ENCODE measurements around the gene SMYD4.
A peak's percentile ranks its signal among the peaks of the same experiment; 100 is the strongest.
"Not testable (repeated sequence)": the region's sequence is repeated elsewhere in the genome, so short reads cannot be mapped to it uniquely, and the experiment has no call there.

Gene SMYD4

DNA sequence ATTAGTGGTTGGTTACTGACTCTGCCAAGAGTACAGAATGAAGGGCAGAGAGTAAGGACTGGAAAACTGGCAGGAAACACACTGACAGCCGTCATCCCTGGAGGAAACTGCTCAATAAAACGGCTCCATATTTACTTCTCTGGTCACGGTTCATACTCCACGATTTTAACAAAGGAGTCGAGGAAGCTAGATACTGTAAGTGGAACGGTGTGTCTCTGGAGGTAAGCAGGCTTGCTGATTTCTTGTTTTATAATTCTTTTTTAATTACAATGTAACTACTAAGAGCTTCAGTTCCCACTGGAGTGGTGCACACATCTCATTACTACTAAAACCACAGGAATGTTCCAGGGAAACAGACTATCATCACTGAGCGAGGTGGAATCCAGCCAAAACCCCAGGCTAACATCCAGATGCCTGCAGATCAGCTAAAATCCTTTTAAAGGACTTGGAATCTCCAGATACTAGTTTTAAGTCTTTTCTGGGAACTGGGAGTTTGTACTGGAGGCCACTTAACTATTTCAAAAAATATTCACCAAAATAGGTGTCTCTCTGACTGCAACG, 50.1 kb downstream of the SMYD4 start:
- no peak for DNase-seq

DNA sequence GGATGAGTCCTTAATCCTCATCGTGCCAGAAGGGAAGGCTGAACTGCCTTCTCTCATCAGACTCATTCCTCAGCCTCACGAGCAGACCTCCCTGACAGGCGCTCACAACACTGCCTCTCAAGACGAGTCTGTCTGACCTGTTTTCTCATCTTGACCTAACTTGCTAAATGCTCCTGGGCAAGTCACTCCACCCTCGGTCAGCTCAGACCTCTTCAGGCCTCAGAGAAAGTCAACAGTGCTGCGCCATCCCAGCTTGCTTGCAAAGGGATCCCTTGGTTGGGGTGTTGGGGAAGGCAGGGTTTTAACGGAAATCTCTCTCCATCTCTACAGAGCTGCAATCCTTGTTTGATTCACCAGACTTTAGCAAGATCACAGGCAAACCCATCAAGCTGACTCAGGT, 52.8 kb downstream of the SMYD4 start:
- no peak for DNase-seq

DNA sequence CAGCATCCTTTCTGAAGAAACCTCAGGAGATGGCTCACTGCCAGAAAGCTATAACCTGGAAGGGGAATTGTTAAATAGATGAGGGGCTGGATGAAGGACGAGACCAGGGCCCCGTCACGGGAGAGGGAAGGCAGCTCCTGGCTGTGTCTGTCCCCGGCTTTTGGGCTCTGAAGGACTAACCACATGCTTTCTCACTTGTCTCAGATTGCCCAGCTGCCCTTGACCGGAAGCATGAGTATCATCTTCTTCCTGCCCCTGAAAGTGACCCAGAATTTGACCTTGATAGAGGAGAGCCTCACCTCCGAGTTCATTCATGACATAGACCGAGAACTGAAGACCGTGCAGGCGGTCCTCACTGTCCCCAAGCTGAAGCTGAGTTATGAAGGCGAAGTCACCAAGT, 53.4 kb downstream of the SMYD4 start:
- DNase-seq: no peak

DNA sequence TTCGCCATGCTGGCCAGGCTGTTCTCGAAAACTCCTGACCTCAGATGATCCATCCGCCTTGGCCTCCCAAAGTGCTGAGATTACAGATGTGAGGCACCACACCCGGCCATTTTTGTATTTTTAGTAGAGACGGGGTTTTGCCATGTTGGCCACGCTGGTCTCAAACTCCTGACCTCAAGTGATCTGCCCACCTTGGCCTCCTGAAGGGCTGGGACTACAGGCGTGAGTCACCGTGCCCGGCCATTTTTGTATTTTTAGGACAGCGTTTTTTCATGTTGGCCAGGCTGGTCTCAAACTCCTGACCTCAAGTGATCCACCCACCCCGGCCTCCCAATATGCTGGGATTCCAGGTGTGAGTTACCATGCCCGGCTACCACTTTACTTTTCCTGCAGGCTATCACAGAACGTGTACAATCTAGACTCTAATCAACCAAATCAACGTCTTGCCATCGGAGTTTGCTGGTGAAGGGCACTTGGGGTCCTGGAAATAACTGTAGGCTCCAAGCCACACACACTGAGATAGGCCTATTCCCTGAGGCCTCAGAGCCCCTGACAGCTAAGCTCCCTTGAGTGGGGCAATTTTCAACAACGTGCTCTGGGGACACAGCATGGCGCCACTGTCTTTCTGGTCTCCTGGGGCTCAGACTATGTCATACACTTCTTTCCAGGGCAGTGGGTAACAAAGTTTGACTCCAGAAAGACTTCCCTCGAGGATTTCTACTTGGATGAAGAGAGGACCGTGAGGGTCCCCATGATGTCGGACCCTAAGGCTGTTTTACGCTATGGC, 55.1 kb downstream of the SMYD4 start:
- DNase-seq: no peak

DNA sequence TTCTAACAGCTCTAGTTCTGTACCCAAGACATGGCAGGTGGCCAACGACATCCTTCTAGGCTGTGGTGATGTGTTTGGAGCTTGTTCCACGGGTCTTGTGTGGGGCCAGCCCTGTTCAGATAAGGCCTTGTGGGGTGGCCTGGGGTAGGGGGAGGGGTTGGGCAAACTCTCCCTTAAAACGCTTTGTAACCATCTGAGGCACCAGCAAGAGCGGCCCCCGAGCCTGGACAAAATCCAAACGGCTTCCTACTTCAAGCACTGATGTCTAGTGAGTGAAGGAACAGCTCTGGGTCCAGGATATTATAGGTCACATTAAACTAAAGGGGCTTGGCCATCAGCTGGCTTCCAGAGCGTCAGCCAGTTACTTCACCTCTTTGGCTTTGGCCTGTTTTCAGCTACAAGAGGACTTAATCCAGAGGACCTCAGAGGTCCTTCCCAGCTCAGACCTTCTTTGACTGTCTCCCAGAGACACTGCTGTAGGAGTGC, 56.0 kb downstream of the SMYD4 start:
- no peak for DNase-seq

DNA sequence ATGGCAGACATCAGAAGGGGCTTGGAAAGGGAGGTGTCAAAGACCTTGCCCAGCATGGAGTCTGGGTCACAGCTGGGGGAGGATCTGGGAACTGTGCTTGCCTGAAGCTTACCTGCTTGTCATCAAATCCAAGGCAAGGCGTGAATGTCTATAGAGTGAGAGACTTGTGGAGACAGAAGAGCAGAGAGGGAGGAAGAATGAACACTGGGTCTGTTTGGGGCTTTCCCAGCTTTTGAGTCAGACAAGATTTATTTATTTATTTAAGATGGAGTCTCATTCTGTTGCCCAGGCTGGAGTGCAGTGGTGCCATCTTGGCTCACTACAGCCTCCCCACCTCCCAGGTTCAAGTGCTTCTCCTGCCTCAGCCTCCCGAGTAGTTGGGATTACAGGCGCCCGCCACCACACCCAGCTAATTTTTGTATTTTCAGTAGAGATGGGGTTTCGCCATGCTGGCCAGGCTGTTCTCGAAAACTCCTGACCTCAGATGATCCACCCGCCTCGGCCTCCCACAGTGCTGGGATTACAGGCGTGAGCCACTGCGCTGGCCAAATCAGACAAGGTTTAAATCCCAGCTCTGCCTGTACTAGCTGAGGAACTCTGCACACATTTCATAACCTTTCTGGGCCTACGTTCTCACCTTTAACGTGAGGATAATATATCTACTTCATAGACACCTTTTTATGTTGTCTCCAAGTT, 56.6 kb downstream of the SMYD4 start:
- not testable (repeated sequence) for DNase-seq

DNA sequence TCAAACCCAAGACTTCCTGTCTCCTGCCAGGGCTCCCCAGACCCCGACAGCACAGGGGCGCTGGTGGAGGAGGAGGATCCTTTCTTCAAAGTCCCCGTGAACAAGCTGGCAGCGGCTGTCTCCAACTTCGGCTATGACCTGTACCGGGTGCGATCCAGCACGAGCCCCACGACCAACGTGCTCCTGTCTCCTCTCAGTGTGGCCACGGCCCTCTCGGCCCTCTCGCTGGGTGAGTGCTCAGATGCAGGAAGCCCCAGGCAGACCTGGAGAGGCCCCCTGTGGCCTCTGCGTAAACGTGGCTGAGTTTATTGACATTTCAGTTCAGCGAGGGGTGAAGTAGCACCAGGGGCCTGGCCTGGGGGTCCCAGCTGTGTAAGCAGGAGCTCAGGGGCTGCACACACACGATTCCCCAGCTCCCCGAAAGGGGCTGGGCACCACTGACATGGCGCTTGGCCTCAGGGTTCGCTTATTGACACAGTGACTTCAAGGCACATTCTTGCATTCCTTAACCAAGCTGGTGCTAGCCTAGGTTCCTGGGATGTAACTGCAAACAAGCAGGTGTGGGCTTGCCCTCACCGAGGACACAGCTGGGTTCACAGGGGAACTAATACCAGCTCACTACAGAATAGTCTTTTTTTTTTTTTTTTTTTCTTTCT, 59.8 kb downstream of the SMYD4 start:
- no peak for DNase-seq

DNA sequence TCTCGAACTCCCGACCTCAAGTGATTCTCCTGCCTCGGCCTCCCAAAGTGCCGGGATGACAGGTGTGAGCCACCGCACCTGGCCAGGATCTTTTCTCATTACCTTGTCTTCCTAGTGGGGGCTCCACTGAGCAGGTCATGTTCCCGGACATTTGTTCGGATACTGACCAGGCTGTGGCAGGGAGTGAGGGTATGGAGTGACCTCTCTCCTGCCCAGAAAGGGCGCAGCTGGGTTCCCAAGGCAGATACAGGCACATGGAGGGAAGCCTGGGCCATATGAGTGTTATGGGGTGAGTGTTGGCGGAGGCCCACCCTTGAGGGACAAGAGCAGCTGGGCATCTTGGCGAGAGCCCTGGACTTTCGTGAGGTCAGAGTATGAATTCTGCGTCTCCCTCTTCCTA, 62.3 kb downstream of the SMYD4 start:
- no peak for DNase-seq

DNA sequence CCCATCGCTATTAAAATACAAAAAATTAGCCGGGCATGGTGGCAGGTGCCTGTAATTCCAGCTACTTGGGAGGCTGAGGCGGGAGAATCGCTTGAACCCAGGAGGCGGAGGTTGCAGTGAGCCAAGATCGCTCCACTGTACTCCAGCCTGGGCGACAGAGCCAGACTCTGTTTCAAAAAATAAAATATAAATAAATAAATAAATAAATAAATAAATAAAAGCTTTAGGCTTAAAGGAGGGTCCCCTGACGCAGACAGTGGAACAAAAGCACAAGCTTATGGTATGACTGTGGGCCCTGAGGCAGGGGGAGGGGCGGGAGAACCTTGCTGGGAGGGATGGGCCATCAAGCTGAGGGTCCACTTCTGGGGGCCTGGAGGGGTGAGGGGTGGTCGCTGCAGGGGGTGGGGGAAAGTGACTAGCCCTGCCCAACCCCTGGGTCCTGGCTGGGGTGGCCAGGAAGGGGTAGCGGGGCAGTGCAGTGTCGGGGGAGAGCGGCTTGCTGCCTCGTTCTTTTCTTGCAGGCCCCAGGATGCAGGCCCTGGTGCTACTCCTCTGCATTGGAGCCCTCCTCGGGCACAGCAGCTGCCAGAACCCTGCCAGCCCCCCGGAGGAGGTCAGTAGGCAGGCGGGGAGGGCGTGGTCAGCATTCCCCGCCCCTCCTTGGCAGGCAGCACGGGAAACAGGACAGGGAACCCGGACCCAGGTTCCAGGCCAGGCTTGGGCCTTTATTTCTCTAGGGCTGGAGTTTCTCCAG, 63.1 kb downstream of the SMYD4 start:
- no peak for DNase-seq

DNA sequence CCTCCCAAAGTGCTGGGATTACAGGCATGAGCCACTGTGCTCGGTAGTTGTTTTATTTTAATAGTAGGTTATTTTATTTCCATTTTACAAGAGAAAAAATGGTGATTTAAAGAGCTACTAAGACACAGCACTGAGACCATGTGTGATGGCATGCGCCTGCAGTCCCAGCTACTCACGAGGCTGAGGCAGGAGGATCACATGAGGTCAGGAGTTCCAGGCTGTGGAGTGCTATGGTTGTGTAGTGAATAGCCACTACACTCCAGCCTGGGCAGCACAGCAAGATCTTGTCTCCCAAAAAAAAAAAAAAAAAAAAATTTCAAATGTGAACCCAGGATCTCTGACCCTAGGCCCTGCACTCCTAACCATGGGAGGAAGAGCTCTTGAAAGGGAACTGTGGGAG, 64.1 kb downstream of the SMYD4 start:
- no peak for DNase-seq

DNA sequence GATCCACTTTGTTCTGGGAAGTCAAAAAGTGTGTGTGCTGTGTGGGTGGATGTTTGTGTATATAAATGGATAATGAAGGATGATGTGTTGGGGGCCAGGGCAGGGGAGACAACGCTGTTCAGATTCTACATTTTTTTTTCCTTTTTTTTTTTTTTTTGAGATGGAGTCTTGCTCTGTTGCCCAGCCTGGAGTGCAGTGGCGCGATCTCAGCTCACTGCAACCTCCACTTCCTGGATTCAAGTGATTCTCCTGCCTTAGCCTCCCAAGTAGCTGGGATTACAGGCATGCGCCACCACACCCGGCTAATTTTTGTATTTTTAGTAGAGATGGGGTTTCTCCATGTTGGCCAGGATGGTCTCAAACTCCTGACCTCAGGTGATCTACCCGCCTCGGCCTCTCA, 65.0 kb downstream of the SMYD4 start:
- DNase-seq: not testable (repeated sequence)

DNA sequence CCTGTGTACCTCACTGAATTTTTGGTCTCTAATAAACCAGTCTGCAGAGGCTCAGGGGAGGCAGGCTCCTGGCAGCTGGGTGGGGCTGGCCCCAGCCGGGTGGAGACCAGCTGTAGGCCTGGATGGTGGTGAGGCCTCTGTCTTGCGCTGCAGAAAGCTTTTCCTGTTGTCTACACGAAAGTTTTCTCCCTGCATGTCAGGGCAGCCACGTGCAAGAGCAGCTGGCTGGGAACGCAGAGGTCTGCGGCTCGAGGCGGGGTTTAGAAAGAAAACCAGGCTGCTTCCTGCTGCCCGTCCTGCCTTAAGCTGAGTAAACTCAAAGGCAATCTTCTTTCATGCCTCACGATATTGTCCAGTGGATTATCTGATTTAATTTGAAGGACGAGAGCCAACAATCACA, 65.4 kb downstream of the SMYD4 start:
- peak; percentile 65 for DNase-seq

DNA sequence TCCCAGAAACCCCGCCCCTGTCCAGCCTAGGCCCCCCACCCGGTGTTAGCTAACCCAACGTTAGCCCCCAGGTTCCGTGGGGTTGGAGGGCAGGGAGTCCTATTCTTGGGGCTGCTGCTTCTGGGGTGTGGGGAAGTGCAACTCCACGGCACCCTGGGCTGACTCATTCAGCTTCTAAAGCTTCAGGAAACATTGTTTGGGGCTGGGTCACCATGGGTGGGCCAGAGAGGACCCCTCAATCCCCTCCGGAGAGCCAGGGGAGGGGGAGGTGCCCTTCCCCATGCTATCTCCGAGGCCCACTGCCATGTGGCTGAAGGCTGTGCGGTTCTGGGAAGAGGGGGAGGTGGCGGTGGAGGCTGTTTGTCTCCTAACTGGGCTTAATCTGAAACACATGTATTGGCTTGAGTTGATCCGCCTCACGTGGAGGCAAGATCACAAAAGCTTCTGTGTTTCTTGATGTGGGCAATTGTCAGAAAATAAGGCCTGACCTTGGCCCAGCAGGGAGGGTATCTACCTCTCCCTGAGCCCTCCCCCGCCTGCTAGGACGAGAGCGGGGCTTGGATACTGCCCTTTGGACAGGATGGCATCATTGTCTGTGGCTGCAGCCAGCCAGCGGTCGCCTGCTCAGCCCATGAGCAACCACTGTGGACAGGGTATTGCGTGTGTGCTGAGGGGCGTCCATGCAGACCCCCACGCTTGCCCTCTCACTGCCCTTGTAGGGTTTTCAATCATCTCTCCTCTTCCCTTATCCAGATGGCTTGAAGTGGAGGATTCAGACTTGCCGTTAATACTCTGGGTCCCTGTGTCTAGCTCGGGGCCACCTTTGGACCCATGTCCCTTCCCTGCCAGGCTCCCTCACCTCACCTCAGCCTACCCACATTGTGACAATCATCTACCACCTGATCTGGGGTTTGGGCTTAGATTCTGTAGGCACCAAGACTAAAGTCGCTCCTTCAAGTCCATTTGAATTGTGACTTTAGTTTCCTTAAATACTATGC, 66.5 kb downstream of the SMYD4 start:
- DNase-seq: no peak

DNA sequence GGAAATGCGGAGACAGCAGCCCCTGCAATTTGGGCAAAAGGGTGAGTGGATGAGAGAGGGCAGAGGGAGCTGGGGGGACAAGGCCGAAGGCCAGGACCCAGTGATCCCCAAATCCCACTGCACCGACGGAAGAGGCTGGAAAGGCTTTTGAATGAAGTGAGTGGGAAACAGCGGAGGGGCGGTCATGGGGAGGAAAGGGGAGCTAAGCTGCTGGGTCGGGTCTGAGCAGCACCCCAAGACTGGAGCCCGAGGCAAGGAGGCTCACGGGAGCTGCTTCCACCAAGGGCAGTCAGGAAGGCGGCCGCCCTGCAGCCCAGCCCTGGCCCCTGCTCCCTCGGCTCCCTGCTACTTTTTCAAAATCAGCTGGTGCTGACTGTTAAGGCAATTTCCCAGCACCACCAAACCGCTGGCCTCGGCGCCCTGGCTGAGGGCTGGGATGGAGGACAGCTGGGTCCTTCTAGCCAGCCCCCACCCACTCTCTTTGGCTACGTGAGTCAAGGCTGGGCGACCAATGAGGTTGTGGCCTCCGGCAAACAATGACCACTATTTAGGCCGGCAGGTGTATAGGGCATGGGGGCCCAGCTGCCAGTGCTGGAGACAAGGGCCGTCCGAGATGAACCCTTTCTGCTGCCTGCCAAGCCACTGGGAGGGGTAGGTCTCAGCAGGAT, 67.3 kb downstream of the SMYD4 start:
- DNase-seq: no peak

DNA sequence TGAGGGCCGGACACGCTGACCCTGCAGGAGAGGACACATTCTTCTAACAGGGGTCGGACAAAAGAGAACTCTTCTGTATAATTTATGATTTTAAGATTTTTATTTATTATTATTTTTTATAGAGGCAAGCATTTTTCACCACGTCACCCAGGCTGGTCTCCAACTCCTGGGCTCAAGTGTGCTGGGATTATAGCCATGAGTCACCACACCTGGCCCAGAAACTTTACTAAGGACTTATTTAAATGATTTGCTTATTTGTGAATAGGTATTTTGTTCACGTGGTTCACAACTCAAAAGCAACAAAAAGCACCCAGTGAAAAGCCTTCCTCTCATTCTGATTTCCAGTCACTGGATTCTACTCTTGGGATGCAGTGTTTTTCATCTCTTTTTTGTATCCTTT, 70.2 kb downstream of the SMYD4 start:
- DNase-seq: no peak

DNA sequence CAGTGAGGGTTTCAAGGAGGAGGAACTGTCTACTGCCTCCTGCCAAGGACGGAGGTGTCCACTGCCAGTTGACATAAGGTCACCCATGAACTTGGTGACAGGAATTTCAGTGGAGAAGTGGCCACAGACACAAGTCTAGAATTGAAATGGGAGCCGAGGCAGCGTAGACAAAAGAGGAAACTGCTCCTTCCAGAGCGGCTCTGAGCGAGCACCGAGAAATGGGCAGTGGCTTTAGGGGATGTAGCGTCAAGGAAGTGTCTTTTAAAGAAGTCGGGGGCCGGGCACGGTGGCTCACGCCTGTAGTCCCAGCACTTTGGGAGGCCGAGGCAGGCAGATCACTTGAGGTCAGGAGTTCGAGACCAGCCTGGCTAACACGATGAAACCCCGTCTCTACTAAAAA, 70.9 kb downstream of the SMYD4 start:
- no peak for DNase-seq

DNA sequence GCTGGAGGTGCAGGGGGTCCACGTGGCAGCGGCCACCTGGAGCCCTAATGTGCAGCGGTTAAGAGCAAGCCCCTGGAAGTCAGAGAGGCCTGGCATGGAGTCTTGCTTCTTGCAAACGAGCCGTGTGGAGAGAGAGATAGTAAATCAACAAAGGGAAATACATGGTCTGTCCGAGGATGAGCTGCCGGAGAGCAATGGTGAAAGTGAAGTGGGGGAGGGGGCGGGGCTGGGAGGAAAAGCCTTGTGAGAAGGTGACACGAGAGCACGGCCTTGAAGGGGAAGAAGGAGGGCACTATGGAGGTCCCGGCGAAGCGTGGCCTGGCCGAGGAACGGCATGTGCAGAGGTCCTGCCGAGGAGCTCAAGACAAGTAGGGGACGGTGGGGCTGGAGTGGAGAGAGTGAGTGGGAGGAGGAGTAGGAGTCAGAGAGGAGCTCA, 73.9 kb downstream of the SMYD4 start:
- DNase-seq: no peak

DNA sequence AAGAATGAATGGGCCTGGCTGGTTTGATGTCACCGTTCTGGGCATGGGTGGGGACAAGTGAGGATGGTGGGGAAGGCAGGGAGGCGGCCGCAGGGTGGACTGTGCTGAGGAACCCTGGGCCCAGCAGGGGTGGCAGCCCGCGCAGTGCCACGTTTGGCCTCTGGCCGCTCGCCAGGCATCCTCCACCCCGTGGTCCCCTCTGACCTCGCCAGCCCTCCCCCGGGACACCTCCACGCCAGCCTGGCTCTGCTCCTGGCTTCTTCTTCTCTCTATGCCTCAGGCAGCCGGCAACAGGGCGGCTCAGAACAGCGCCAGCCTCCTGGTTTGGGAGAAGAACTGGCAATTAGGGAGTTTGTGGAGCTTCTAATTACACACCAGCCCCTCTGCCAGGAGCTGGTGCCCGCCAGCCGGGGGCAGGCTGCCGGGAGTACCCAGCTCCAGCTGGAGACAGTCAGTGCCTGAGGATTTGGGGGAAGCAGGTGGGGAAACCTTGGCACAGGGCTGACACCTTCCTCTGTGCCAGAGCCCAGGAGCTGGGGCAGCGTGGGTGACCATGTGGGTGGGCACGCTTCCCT, 74.4 kb downstream of the SMYD4 start:
- DNase-seq: no peak

DNA sequence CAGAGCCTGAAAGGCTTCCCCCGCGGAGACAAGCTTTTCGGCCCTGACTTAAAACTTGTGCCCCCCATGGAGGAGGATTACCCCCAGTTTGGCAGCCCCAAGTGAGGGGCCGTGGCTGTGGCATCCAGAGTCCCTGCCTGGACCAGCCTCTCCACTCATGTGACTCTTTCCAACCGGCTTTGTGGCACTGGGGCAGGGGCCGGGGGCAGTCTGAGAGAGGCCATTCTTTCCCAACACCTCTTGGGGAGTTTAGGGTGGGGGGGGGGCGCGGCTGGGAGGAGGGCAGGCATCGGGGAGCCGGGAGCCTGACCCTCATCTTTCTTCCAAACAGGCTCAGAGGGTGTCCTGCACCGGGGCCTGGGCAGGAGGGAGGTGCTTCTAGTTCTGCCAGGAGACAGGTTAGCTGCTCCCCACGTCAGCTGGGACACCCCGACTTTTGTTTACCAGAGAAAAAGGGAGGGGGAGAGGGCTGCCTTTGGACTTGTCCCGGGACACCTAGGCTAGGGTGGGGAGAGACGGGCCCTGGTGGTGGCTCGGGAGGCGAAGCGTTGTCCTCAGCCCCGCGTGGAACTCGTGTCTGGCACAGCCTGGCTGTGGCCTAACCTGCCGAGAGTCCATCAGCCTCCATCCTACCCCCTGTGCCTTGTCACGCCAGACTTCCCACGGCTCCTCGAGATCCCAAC, 75.1 kb downstream of the SMYD4 start:
- no peak for DNase-seq

Measured in CD4-positive, alpha-beta T cell treated with Interleukin-10 for 1 hour (primary cell).